Stimulated activated CD8-positive, alpha-beta memory T cell treated with anti-CD3 and anti-CD28 coated beads, Interleukin-12 subunit alpha, Interleukin-12 subunit beta, amount 100 ng/mL, for 24 hours (primary cell): Measurements from ENCODE around the gene AP2A2.

ENCODE experiments used
- DNase-seq: peaks from one replicate; pipeline ENCODE4 v3.0.0-alpha.2; 2020; ENCODE audit errors: extremely low read depth

AP2A2 gene

DNA sequence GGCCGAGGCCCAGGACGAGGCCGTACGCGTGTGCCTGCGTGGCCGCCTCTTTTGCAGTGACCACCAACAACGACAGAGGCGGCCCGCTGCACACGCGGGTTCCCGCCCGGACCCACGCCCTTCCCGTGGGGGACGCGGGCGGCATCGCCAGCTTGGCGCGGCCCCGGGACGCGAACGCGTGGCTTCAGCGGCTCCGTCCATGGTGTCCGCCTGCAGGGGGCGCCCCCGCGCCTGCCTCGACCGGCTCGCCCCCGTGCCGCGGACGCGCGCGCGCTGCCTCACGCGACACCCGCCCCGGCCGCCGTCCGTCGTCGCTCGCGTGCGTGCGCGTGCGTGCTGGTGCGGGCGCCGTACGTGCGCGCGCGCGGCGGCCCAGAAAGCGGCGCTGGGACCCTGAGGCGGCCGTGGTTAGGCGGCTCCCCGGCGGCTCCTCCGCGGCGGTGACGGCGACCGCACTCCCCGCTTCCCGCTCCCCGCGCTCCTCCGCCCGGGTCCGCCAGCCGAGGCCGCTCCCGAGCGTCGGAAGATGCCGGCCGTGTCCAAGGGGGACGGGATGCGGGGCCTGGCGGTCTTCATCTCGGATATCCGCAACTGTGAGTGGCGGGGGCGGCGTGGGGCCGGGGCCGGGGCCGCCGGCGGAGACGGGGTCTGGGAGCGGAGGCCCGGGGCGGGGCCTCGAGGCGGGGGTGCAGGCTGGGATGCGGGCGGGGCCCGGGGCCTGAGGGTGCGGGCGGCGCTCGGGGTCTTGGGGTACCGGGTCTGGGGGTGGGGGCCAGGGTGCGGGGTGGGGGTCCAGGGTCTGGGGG, at the start of gene AP2A2:
Gene AP2A2 (plus strand): TSS at position 375 of the 806 bp plus-strand sequence. CDS start 152 bp downstream, at position 527.
- DNase-seq, result peak; percentile 81

DNA sequence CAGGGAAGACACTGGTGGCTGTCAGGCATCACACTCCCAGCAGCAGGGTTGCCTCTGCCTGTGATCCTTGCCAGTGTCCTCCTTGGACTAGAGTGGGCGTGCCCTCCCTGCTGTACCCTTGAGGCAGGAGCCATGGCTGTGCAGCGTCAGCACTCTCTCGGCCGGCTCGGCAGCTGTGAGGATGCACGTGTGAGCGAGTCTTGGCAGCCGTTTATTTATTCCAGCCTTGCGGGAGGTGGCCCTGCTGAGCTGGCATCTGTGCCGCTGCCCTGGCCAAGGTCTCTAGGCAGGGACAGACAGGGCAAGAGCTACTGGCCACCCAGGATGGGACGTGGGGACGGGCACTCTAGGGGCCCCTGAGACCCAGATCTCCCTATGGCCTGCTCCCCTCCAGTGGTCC, 49.1 kb upstream of the AP2A2 start:
- no peak for DNase-seq

DNA sequence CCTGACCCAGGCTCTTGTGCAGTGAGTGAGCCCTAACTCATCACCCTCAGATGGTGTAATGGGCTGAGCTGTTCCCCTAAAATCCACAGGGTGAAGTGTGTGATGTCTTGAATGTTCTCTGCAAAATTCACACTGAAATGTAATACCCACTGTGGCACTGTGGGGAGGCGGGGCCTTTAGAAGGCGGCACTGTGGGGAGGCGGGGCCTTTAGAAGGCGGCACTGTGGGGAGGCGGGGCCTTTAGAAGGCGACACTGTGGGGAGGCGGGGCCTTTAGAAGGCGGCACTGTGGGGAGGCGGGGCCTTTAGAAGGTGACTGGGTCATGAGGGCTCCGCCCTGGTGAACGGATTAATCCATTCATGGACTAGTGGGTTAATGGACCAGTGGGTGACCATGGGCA, 48.1 kb upstream of the AP2A2 start:
- peak; percentile 11 for DNase-seq

DNA sequence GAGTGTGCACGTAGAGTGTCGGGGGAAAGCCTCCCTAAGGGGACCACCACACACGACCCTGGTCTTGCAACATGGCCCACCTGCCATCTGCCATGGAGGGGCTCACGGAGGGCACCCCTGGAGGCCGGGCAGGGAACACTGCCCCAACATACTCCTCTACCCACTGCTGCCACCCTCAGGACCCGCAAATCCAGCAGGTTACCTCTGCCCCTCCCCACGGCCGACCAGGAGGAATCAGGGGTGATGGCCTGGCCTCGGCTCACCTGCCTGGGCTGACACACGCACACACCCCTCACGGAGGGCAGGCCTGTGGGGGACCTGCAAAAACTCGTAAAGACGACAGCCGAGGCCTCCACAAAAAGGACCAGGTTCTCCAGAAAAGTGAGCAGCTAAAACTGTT, 45.2 kb upstream of the AP2A2 start:
- no peak for DNase-seq

DNA sequence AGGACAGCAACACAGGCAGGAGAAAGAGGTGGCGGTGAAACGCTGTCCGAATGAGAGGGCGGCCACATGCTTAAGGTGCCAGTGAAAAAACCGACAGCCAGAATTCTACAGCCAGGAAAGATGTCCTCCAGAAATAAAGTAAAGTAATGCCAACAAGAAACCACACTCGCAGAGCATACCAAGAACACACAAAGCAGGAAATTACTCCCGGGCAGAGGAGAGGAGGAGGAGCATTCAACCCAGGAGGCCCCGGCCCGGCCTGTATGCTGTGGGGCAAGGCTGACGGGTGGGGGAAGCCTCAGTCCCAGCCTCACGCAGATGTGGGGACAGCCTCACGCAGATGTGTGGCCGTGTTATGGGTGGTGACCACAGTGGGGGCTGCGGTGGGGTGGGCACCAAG, 43.1 kb upstream of the AP2A2 start:
- no peak for DNase-seq

DNA sequence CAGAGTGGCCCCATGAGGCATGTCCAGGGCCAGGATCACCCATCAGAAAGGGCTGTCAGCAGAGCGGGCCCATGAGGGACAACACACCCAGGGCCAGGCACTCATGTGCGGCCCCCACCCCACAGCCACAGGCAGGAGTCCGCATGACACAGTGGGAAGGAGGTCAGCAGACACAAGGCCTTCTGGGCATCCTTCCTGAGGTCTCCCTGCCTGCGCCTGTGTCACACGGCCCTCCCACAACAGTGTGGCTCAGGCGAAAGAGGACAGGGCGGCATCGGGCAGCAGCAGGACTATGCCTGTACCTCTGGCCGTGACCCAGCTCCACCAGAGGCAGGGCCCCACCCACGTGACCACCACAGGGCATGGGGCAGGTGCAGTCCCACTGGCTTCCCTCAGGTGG, 42.1 kb upstream of the AP2A2 start:
- no peak for DNase-seq

DNA sequence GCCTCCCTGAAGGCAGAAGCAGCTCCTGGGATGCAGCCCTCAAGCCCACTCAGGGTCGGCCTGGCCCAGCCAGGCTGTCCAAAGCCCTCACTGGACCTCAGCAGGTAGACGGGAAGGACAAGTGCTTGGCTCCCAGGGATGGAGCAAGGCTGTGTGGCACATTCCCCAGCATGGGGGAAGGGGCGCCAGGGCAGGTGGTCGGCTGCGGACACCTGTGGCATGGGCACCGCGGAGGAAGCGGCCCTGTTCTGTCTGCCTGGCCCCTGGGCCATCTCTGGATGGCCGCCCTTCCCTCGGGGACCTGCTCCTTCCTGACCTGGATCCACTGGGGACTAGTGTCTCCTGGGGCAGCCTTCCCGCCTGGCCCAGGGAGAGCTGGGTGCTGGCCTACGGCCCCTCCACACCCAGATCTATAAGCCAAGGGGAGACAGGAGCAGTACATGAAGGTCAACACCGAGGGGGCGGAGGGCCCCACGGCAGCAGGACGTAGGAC, 41.0 kb upstream of the AP2A2 start:
- no peak for DNase-seq

DNA sequence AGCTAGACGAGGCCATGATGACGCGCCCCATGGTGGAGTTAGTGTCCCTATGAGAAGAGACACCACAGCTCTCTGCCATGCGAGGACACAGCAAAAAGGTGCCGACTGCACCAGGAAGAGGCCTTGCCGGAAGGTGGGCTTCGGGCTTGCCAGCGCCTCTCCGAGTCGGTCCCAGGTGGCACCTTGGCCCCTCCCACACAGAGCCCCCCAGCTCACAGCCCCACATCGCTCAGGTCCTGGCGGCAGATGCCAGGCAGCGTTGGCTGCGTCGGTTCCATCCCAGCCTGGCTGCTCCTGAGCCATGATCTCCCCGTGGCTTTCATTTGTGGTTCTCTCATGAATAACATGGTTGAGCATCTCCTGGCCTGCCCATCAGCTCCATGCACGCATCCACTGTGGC, 39.1 kb upstream of the AP2A2 start:
- no peak for DNase-seq

DNA sequence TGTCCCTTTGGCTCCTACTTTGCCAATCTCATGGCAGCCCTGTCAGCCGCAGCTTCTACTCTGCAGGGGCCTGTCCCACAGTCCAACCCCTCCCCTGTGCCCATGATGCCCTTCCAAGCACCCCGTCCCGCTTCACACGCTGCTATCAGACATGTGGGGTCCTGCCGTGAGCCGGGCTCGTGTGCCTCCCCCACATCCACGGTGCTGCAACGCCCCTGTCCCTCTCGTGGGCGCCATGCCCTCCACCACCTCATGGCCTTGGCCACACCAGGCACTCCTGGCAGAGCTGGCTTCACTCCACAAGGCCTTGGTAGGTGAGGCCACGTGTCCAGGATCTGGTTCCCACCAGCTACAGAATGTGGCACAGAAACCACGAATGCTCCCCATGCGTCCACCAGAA, 38.1 kb upstream of the AP2A2 start:
- DNase-seq, result no peak

DNA sequence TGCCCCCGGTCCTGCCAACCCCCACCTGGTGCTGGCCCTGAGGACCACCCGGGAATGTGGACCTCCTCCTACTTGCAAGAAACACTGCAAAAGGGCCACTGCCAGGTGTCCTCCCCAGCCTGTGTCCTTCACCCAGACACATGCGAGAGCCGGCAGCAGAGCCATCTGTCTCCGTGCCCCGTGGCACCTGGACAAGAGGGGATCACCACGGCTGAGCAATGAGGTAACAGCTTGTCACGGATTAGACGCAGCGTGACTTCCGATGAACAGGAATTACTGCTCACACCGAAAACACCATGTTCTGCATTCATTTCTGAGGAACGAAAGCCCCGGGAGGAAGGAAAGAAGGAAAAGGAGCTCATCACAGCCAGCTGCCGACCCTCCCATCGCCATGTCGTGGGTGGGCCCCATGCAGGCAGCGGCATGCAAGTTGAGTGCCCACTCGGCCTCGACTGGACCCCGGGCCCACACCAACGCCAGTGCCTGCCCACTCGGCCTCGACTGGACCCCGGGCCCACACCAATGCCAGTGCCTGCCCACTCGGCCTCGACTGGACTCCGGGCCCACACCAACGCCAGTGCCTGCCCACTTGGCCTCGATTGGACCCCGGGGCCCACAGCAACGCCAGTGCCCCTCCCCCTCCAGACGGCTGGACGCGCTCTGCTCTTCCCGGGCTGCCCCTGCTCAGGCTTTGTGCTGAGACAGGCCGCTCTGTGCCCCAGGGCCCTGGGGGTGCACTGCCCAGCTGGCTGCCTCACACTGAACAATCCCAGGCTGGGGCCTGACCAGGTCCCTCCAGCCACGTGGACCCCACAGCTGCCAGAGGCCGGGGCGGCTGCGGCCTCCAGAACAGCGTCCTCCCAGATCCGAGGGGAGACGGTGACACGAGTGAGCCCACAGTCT, 37.1 kb upstream of the AP2A2 start:
- DNase-seq, result no peak

DNA sequence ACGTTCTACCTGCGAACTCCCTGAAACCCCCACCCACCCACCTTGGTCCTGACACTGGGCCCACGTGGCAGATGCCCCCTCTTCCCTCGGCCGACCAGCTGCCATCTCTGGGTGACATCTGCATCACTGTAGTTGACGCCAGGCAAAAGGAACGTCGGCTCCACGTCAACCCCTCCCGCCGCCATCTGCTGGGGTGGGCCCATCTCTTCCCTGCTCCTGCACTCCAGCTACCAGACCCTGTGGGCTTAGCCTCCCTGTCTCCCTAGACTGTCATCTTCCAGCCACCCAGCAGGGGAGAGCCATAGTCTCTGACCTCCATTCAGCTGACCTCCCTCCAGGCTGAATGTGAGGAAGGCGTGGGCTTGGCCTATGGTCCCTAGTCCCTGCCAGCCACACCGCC, 36.4 kb upstream of the AP2A2 start:
- DNase-seq, result no peak

DNA sequence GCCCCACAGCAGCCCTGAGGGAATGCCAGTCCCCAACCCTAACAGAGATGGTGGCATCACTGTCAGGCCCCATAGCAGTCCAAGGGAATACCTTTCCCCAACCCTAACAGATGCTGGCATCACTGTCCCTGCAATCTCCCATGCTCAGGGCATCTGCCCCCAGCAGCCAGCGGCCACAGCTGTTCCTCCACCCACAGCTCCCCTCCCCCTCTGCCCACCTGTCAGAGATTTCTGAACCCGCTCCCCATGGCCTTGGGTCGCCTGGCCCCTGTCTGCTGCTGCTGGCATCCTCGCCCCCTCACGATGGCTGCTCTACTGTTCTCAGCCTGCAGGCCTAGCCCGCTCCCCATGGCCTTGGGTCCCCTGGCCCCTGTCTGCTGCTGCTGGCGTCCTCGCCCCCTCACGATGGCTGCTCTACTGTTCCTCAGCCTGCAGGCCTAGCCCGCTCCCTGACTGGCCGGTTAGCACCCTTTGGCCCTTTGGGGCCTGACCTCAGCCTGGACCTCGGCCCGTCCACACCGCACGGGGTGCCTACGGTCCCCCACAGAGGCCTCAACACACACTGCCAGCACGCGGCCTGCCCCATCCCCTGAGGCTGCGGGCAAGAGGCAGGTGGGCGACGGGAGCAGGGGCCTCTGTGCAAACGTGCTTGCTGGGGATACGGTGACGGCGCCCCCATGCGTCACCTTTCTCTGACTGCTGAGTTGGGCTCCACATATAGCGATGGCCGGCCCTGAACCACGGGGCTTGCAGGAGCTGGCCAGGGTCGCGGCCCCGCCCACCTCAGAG, 35.8 kb upstream of the AP2A2 start:
- no peak for DNase-seq

DNA sequence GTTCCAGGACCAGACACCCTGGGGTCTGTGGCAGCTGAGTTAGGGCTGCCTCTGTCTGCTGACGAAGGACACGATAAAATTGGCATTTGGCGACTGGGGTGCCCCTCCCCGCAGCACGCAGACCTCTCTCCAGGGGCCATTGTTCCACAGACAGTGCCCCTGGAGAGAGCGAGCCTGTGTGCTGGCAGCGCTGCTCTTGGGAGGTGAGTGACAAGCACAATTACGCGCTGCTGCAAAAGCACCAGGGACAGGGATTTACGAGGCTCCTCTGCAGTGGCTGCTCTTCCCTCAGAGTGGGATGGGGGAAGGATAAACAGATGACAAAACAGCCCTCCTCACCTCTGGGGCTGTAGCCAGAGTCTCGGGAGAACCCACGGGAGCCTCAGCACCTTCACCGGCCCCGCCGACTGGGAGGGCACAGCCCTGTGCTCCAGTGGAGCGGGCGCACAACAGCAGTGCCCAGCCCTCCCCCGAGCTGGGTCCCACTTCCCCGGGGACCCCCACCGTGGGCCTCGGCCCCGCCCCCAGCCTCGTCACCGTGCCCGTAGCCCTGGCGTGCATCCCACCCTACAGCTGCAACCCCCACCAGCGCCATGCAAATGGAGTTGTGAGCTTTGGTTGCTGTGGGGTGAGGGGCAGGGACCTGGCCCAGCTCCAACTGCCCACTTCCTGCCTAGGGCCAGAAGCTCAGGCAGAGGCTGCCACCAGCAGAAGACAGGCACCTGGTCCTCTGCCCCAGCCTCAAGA, 34.7 kb upstream of the AP2A2 start:
- DNase-seq, result no peak

DNA sequence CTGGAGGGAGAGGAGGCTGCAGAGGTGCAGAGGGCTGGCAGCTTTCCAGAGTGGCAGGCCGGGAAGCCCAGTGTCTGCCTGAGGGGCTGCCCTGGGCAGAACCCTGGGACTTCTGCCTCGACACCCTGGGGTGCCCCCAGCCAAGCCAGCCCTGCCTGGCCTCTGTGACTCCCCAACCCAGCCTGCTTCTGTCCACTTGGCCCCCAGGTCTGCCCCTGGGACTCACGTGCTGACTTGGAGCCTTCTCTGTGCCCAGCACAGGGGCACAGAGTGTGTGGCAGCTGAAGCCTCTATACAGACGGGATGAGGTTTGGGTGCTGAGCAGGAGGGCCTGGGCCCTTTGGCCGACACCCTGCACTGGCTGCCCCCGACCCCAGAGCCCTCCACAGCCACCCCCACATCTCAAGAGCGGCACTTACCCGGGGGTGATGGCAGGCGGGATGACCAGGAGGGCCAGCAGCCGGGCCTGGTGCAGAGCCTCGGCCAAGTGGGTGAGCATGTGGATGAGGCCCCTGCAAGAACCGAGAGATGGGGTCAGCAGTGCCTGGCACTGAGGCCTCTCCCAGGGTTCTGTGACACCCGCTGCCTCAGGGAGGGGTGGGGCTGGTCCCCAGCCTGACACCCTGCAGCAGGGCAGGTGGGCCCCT, 32.5 kb upstream of the AP2A2 start:
- no peak for DNase-seq

DNA sequence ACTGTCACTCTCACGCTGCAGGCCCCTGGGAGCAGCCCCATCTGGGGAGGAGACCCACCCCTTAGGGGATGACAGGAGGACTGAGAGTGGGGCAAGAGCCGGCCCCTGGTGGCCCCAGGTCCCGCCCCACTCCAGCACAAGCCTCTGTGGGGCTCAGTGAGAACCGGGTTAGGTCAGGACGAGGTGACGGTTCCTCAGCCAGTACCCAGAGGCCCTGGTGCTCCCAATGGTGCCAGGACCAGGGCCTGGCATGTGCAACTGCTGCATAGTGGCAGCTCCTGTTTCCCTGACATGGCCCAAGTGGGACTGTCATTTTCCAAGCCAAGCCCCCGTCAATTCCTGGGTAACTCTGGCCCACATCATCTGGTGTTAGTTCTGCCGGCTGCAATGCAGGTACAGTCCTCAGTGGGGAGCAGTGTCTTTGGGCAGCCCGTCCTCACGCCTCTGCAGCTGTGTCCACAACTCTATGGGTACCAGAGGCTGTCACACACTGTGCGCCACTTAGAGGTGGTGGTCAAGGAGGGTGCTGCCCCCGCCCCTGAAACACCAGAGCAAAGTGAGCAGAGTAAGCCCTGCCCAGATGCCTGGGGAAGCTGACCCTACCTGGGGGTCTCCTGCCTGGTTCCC, 31.0 kb upstream of the AP2A2 start:
- no peak for DNase-seq

DNA sequence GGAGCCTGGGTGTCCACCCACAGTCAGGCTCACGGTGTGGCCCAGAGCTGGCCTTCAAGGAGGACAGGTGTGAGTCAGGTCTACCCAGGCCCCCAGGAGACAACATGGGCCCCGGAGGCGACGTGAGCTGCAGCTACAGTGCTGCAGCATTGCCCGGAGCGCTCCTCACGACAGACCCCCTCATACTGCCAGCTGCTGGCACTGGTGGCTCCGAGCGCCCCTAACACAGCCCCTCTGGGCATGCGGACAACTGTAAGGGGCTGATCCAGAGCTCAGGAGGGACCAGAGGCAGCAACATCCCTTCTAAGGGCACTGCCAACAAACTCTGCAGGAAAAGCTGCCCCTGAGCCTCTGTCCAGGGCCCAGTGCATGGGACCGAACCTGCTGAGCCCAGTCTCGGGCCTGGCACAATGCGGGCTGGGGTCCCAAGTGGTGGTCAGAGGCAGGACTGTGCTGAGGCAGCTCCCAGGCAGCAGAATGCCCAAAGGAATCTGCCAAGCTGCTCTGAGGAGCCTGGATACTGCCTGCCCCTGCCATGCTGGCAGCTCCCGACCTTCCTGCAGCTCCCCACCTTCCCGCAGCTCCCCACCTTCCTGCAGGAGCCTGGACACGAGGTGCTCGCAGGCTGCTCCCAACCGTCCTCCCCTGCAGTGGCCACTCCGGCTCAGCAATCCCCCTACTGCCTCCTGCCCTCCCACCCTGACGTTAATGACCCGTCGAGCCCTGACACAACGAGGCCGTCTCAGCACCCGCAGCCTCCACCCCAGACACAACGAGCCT, 30.1 kb upstream of the AP2A2 start:
- no peak for DNase-seq

DNA sequence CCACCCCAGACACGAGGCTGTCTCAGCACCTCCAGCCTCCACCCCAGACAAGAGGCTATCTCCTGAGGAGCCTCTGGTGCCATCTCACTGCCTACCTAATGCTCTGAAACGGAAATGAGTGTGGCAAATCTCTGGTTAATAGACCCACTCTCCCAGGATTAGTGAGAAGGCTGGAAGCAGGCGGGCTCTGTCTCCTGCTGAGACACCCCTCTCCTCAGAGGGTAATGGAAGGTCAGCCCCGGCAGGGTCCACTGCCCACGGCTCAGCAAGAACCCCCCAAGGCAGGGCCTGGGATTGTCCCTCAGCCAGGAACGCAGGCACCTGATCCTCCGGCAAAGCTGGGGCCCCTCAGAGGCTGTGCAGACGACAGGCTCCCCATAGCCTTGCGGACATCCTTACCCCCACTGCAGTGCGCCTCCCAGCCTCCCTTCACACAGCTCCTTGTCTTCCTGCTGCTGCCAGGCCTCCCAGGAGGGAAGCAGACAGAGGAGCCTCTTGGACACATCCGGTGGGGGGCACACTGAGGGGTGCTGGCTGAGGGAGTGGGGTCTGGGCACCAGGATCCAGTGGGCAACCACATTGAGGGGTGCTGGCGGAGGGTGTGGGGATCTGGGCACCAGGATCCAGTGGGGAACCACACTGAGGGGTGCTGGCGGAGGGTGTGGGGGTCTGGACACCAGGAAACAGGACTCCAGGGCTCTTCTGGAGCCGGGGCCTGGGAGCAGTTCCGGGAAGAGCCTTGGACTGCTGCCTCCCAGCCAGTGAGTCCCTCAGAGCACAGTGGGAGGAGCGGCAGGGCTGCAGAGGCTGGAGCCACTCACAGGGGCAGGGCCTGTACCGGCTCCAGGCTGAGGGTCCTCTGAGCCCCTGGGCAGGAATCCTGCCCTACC, 28.2 kb upstream of the AP2A2 start:
- no peak for DNase-seq

DNA sequence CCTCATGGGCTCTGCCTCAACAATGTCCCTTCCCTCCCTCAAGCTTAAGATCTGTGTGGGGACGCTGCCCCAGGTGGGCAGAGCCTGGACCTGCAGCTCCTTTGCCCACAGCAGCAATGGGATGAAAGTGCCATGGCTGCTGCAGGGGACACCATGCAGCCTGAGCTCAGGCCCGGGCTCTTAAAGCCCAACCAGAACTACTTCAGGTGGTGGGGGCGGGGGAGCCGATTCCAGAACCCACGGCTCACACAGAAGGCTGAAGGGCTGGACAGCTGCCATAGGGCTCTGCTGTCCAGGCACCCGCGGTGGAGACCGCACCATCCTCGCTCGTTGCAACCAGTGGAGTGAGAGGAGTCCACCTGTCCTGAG, 27.5 kb upstream of the AP2A2 start:
- no peak for DNase-seq
